Activated CD8-positive, alpha-beta memory T cell treated with anti-CD3 and anti-CD28 coated beads for 36 hours (primary cell): ENCODE data around the gene NUTM1. TPM values are rescaled to one million over a fixed set of nuclear protein-coding genes. Genes with fewer than 3 reads are reported as not detected.
"Not testable (repeated sequence)": the region's sequence is repeated elsewhere in the genome, so short reads cannot be mapped to it uniquely, and the experiment has no call there.

Experiments used
- CTCF ChIA-PET: fragments of 350-600 bp; sonication (Branson Sonifier 250); formaldehyde crosslinking; loops from one replicate; lab custom pipeline; 2021; ENCODE audit warnings: antibody characterized with exemption; lab: Charles Lee
- POLR2A ChIA-PET: fragments of 350-600 bp; sonication (Branson Sonifier 250); formaldehyde crosslinking; loops from one replicate; lab custom pipeline; 2021; ENCODE audit warnings: antibody characterized with exemption; lab: Charles Lee
- total RNA-seq, 2 experiments: library from RNA; stranded (reverse); gene quantifications; one replicate each; pipeline ENCODE4 v1.2.3, GENCODE V29; 2021

The NUTM1 gene
- total RNA-seq, 2 experiments from 2014 or later: not detected

DNA sequence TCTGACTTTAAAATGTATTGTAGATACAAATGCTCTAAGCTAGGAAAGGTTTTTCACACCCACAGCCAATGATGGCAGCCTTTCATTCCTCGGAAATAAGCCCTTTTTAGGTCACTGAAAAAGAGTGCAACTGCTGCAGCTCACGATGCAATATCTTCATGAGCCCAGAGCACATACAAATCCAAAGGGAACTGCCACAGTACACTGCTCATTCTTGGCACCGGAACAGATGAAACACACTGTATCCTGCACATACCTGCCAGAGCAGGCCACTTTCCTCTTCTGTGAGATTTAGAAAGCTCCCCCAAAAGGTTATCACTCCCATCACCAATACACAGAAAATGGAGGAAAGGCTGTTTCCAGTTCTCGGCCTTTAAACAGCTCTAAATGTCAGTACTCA, 37.4 kb downstream of the NUTM1 start:
- POLR2A ChIA-PET, CTCF ChIA-PET: not testable (repeated sequence)

DNA sequence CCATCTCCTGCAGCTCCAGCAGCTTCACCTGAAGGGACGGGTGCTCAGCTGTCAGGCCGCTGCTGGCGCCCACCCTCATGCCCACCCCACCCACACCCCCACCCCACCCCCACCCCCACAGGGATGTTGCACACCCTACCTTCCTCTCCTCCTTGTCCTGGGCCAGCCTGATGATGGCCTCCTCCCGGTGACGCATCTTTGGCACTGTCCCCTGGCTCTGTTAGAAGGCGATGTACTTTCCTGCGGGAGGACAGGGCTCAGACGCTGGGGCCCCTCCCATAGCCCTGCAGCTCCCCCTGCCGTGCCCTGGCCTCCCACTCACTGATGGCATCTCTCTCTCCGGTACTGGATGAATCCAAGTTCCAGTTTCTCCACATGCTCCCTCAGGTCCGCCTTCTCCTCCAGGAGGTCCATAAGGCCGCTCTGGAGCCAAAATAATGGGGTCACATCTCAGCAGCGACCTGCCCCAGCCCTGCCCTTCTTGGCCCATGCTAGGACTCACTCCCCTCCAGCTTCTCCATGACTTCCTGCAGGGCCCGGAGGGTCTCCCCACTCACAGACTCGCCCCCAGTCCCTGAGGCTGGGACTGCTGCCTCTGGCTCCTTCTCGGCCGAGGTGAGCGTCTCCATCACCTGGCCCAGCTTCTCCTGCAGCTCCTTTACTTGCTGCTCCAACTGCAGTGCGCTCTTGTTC, 38.9 kb downstream of the NUTM1 start:
- CTCF ChIA-PET, POLR2A ChIA-PET: not testable (repeated sequence)

DNA sequence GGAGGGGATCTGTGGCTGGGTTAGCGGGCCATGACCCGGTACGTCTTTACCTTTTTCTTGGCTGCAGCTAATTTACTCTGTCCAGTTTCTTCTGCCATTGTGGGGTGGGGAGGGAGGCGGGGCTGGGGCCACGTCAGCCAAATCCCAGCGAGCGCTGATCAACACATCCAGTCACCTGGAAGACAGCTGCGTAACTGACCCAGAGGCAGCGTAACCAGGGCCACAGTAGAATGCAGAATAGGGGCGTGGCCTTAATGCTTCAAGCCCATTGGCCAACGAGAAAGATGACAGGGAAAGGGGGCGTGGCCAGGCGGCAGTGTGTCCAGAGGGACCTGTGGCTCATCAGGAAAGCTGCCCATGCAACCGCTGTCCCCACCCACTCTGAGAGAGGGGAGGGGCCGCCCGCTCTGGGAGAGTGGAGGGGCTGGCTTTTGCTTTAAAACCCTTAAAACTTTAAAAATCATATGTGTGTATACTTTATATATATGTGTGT, 46.5 kb downstream of the NUTM1 start:
- CTCF ChIA-PET, POLR2A ChIA-PET: not testable (repeated sequence)

DNA sequence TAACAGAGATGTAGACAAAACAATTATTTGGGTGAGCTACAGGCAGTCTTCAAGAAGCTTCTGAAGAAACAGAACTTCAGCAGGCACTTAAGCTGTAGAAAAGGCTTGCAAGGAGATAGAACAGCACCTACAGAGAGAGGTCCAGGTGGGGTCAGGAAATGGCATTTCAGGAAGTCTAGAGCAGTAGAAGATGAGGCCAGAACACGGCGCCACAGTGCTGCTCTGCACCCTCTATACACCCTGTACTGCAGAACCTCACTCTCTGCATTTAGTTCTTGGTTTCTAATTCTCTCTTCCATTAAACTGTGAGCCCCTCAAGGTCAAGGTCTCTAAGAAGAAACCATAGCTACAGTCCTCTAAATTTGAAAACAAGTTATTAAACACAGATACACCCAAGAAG, 49.9 kb downstream of the NUTM1 start:
- CTCF ChIA-PET, POLR2A ChIA-PET: not testable (repeated sequence)

DNA sequence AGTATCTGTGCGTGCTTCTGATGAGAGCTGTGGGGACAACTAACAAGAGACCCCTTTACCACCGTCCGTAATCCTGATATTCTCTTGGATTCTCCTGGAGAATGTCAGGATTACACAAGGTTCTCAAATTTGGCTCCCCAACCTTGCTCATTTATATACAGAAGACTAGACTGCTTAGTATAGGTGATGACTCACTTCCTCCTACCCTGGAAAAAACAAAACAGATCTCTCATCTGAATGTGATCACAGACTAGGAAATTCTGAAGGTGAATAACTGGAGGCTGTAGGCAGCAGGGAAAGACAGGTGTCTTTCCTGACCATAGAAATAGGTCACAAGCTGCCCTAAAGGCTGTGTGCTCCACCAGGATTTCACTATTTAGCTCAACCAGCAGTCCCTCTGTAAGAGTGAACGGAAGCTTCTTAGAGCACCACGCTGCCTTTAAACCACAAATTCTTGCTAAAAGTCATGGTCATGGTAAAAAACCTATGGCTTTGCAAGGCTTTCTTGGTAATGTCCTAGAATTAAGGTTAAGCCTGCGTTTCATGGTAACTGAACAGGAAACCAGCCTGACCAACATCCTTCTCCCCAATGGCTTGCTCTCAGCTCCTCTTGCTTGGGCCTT, 54.6 kb downstream of the NUTM1 start:
- POLR2A ChIA-PET, CTCF ChIA-PET: not testable (repeated sequence)

DNA sequence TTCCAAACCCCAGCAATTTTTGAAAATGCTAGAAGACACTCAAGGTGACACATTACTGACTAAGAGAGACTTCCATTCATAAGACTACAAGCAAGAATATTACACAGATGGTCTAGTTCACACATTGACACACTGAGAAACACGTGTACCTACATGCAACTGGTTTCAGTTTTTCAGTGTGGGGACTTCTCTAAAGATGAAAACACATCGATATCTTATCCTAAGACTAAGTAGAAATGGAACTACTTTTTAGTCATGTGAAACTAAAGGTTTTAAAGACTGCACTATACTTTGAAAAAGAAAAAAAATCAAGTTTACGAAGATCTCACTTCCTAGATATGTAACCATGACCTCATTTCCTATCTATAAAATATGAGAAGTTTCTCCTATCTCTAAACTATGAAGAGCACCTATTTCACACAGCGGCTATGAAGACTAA, 60.1 kb downstream of the NUTM1 start:
- POLR2A ChIA-PET: not testable (repeated sequence)

DNA sequence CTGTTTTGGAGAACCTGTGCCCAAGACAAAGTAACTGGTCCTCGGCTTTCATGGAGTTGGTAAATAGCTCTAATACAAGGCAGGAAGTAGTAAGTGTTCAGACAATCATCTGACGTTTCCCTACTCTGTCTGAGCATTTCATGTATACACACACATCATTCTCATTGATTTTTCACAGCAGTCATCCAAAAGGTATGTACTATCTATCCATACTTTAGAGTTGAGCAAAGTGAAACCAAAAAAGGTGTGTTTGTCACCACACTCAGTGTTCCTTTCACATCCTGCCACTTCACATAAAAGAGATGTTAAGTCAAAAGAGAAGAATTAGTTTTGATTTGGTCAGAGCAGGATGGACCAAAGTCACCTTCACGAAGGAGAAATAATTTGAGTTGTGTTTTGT, 60.8 kb downstream of the NUTM1 start:
- POLR2A ChIA-PET, CTCF ChIA-PET: not testable (repeated sequence)

More for the DNA sequence above, 60.1 kb downstream of the NUTM1 start:
- CTCF ChIA-PET: not testable (repeated sequence)

Other genes with a start within 250 kb of the NUTM1 start
- 10 to 100 TPM; 70.6 to 80.2 TPM for gene EMC7, start 241.5 kb upstream of the NUTM1 start, total RNA-seq
- gene PGBD4, start 241.2 kb upstream of the NUTM1 start, total RNA-seq: 1 to 10 TPM; 2.9 to 3.4 TPM
- gene KATNBL1, start 133.2 kb upstream of the NUTM1 start, total RNA-seq: 10 to 100 TPM; 34.1 to 42.6 TPM
- 100 to 1,000 TPM; 111 to 114 TPM for gene EMC4, start 118.3 kb upstream of the NUTM1 start, total RNA-seq
- gene SLC12A6, start 5.5 kb upstream of the NUTM1 start, total RNA-seq: 10 to 100 TPM; 22.7 to 23.0 TPM
- gene NOP10, start 179 bp upstream of the NUTM1 start, total RNA-seq: 100 to 1,000 TPM; 311 to 328 TPM
- 10 to 100 TPM; 60.1 to 68.0 TPM for gene LPCAT4, start 23.9 kb downstream of the NUTM1 start, total RNA-seq
- gene GOLGA8A, start 94.5 kb downstream of the NUTM1 start, total RNA-seq: 100 to 1,000 TPM; 146 to 147 TPM
- gene GOLGA8B, start 240.3 kb downstream of the NUTM1 start, total RNA-seq: 100 to 1,000 TPM; 166 to 167 TPM